HepG2 (cell line): ENCODE data around the gene UGP2. TPM values are rescaled to one million over a fixed set of nuclear protein-coding genes. Genes with fewer than 3 reads are reported as not detected.

Experiments used
- ELF1 ChIP-seq: sonication (generic); formaldehyde crosslinking; IDR thresholded peaks from 2 replicates; pipeline ENCODE4 v1.4.0; 2020; ENCODE audit warnings: missing genetic modification reagents
- EP300 ChIP-seq, 3 experiments: sonication (generic) in 1 of 3; formaldehyde crosslinking in 1 of 3; IDR thresholded peaks; 2 replicates each; pipeline versions ENCODE4 v1.5.1 to v1.6.1; 2011 to 2020; ENCODE audit warnings: low read depth in 2 of 3, low read length in 2 of 3, borderline replicate concordance in 1 of 3, improper control_type of control experiment in 1 of 3, mild to moderate bottlenecking in 1 of 3, missing genetic modification reagents in 1 of 3, moderate library complexity in 1 of 3
- ESRRA ChIP-seq: sonication (generic); formaldehyde crosslinking; IDR thresholded peaks from 2 replicates; pipeline ENCODE4 v1.5.1; 2020; ENCODE audit warnings: mild to moderate bottlenecking, low read depth, missing genetic modification reagents
- HNRNPLL ChIP-seq: fragments of 200-400 bp; formaldehyde crosslinking; IDR thresholded peaks from 2 replicates; pipeline ENCODE4 v1.6.1; 2017; ENCODE audit warnings: mild to moderate bottlenecking, low read depth, low read length; ENCODE audit not compliant: poor library complexity, severe bottlenecking
- JDP2 ChIP-seq: sonication (generic); formaldehyde crosslinking; IDR thresholded peaks from 2 replicates; pipeline ENCODE4 v1.8.1; 2022; ENCODE audit warnings: missing genetic modification reagents, borderline replicate concordance
- KLF15 ChIP-seq: sonication (generic); formaldehyde crosslinking; IDR thresholded peaks from 2 replicates; pipeline ENCODE4 v1.8.1; 2023; ENCODE audit warnings: borderline replicate concordance, mild to moderate bottlenecking, inconsistent platforms, missing genetic modification reagents, mixed read lengths
- MEIS2 ChIP-seq: sonication (generic); formaldehyde crosslinking; IDR thresholded peaks from 2 replicates; pipeline ENCODE4 v1.9.0; 2021; ENCODE audit warnings: mild to moderate bottlenecking, missing genetic modification reagents
- NCOA1 ChIP-seq: sonication (generic); formaldehyde crosslinking; IDR thresholded peaks from 2 replicates; pipeline ENCODE4 v1.9.0; 2021; ENCODE audit warnings: missing genetic modification reagents
- PCBP2 ChIP-seq: fragments of 200-400 bp; formaldehyde crosslinking; optimal IDR thresholded peaks from 2 replicates; pipeline ENCODE3; 2018; ENCODE audit warnings: low read length, low read depth; ENCODE audit not compliant: poor library complexity, severe bottlenecking
- SRSF4 ChIP-seq: fragments of 200-400 bp; formaldehyde crosslinking; IDR thresholded peaks from one replicate; pipeline ENCODE4 v1.6.1; 2018; ENCODE audit warnings: mild to moderate bottlenecking, low read depth, low read length, moderate library complexity; ENCODE audit not compliant: poor library complexity, severe bottlenecking
- SYNCRIP ChIP-seq: fragments of 200-400 bp; formaldehyde crosslinking; IDR thresholded peaks from 2 replicates; pipeline ENCODE4 v1.6.1; 2018; ENCODE audit warnings: mild to moderate bottlenecking, low read depth, low read length; ENCODE audit not compliant: insufficient read depth
- ZNF12 ChIP-seq: sonication (generic); formaldehyde crosslinking; IDR thresholded peaks from 2 replicates; pipeline ENCODE4 v1.5.0; 2020; ENCODE audit warnings: missing genetic modification reagents
- ZNF460 ChIP-seq: sonication (generic); formaldehyde crosslinking; IDR thresholded peaks from 2 replicates; pipeline ENCODE4 v1.5.1; 2020; ENCODE audit warnings: missing genetic modification reagents, mild to moderate bottlenecking, borderline replicate concordance
- ZNF572 ChIP-seq: sonication (generic); formaldehyde crosslinking; IDR thresholded peaks from 2 replicates; pipeline ENCODE4 v1.5.1; 2020; ENCODE audit warnings: mild to moderate bottlenecking, missing genetic modification reagents
- ZNF747 ChIP-seq: sonication (generic); formaldehyde crosslinking; IDR thresholded peaks from 2 replicates; pipeline ENCODE4 v1.8.1; 2023; ENCODE audit warnings: missing genetic modification reagents, mild to moderate bottlenecking, borderline replicate concordance
- ZNF850 ChIP-seq: sonication (generic); formaldehyde crosslinking; conservative IDR thresholded peaks from 2 replicates; pipeline ENCODE4 v1.9.0; 2021; ENCODE audit warnings: mild to moderate bottlenecking, missing genetic modification reagents
- ZSCAN21 ChIP-seq: sonication (generic); formaldehyde crosslinking; IDR thresholded peaks from 2 replicates; pipeline ENCODE4 v1.8.0; 2022; ENCODE audit warnings: mild to moderate bottlenecking, missing genetic modification reagents, moderate library complexity, borderline replicate concordance
- polyA plus RNA-seq, 8 experiments: library from polyadenylated mRNA; depleted of rRNA in 3 of 8; stranded (reverse) in 7 of 8; unstranded in 1 of 8; fragments of >200 nt; fragmentation: Illumina TruSeq in 4 of 8; extraction: Trizol in 4 of 8; gene quantifications; 2 replicates each; pipeline versions ENCODE4 v1.2.1 to v1.2.3, GENCODE V29; 2011 to 2016; ENCODE audit warnings: low read depth in 4 of 8, missing spikeins in 1 of 8, mixed read lengths in 1 of 8; ENCODE audit not compliant: insufficient read depth in 1 of 8
- total RNA-seq, 5 experiments: library from RNA; depleted of rRNA; stranded (reverse); fragments of >200 nt; fragmentation: Illumina TruSeq; extraction: Trizol; gene quantifications; 2 replicates each; pipeline ENCODE4 v1.2.3, GENCODE V29; 2016; ENCODE audit warnings: low read depth in 1 of 5
- TF ChIP-seq, protein P1 (sequence below), 2 experiments: sonication (generic) in 1 of 2; formaldehyde crosslinking in 1 of 2; IDR thresholded peaks; 2 replicates each; pipeline versions ENCODE4 v1.6.1 to v1.9.0; 2014 to 2022; ENCODE audit warnings: antibody characterized with exemption in 1 of 2, borderline replicate concordance in 1 of 2, inconsistent platforms in 1 of 2, low read depth in 1 of 2, missing genetic modification reagents in 1 of 2
- TF ChIP-seq, protein P2 (sequence below): sonication (generic); formaldehyde crosslinking; IDR thresholded peaks from 2 replicates; pipeline ENCODE4 v1.4.0; 2020; ENCODE audit warnings: missing genetic modification reagents
- TF ChIP-seq, protein P3 (sequence below): sonication (generic); formaldehyde crosslinking; IDR thresholded peaks from 2 replicates; pipeline ENCODE4 v1.4.0; 2020; ENCODE audit warnings: mild to moderate bottlenecking, missing genetic modification reagents

Gene UGP2
- total and polyA plus RNA-seq, 2 of the 13 experiments (the other 11 are each of a cell fraction or from before 2014, with no cell fraction given): 96.0 to 134 TPM

DNA sequence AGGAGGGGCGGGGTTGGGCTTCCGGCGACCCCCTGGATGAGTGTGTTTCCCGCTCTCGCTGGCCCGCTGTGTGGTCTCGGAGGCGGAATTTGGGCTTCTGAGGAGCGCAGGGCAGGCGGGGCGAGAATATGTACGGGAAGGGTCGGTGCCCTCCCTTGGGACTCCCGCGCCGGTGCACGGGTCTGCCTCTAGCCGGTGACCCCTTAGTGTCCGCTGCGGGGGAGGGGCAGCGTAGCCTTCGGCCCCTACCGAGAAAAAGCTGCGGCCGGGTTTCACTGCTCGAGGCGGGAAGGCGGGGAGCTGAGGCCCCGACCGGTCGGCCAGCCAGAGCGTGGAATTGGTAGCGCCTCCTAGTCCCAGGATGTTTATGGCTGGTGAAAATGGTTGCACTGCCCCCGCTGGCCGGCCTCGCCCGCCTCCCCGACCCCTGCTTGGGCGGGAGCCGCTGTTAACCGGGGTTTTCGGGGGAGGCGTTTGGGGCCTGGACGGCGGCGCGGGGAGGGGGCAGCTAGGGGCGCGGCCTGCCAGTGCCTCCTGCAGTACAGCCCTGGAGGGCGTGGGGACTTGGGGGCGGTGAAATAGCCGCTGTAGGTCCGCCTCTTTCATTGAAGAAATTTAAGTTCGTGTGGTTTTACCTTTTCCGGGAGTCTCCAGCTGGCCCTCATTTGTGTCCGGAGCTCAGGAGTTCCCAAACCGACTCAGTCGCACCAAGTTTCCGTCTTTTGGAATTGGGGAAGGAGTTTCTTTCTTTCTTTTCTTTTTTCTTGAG lies at the start of gene UGP2 (continued):
- TF ChIP-seq, protein P1, sequence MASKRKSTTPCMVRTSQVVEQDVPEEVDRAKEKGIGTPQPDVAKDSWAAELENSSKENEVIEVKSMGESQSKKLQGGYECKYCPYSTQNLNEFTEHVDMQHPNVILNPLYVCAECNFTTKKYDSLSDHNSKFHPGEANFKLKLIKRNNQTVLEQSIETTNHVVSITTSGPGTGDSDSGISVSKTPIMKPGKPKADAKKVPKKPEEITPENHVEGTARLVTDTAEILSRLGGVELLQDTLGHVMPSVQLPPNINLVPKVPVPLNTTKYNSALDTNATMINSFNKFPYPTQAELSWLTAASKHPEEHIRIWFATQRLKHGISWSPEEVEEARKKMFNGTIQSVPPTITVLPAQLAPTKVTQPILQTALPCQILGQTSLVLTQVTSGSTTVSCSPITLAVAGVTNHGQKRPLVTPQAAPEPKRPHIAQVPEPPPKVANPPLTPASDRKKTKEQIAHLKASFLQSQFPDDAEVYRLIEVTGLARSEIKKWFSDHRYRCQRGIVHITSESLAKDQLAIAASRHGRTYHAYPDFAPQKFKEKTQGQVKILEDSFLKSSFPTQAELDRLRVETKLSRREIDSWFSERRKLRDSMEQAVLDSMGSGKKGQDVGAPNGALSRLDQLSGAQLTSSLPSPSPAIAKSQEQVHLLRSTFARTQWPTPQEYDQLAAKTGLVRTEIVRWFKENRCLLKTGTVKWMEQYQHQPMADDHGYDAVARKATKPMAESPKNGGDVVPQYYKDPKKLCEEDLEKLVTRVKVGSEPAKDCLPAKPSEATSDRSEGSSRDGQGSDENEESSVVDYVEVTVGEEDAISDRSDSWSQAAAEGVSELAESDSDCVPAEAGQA (IDR thresholded peaks at IDR 0.05; ENCODE audit: low read depth): no peak
- TF ChIP-seq, protein P1 (CRISPR knock-in tag; IDR thresholded peaks at IDR 0.05; ENCODE audit: borderline replicate concordance): no peak; the same call in none of the 2 replicates
- TF ChIP-seq HNRNPLL: peak; percentile 74
- no peak for TF ChIP-seq ZNF572 (CRISPR knock-in tag)
- TF ChIP-seq NCOA1 (CRISPR knock-in tag): 0 out of 2 replicates have a peak, but pooled peaks have one; percentile 20
- TF ChIP-seq SRSF4: peak; percentile 31
- no peak; a peak in 2 of 4 replicates for TF ChIP-seq EP300 (IDR thresholded peaks at IDR 0.05; ENCODE audit: low read depth in 2 of 2, low read length in 2 of 2)
- TF ChIP-seq EP300 (CRISPR knock-in tag; IDR thresholded peaks at IDR 0.05; ENCODE audit: borderline replicate concordance): peak; percentile 31
- peak; percentile 65 for TF ChIP-seq ELF1 (CRISPR knock-in tag)
- peak; percentile 29 for TF ChIP-seq ESRRA
- TF ChIP-seq PCBP2: no peak
- peak; percentile 58; the same call in 1 of the 2 replicates for TF ChIP-seq ZNF747 (CRISPR knock-in tag)
- TF ChIP-seq, protein P2, sequence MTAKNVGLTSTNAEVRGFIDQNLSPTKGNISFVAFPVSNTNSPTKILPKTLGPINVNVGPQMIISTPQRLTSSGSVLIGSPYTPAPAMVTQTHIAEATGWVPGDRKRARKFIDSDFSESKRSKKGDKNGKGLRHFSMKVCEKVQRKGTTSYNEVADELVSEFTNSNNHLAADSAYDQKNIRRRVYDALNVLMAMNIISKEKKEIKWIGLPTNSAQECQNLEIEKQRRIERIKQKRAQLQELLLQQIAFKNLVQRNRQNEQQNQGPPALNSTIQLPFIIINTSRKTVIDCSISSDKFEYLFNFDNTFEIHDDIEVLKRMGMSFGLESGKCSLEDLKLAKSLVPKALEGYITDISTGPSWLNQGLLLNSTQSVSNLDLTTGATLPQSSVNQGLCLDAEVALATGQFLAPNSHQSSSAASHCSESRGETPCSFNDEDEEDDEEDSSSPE (CRISPR knock-in tag): peak; percentile 66
- 0 out of 2 replicates have a peak, but pooled peaks have one; percentile 66 for TF ChIP-seq MEIS2 (CRISPR knock-in tag)
- TF ChIP-seq KLF15: no peak
- no peak for TF ChIP-seq ZSCAN21 (CRISPR knock-in tag)
- TF ChIP-seq ZNF12 (CRISPR knock-in tag): 0 out of 2 replicates have a peak, but pooled peaks have one; percentile 33
- TF ChIP-seq, protein P3, sequence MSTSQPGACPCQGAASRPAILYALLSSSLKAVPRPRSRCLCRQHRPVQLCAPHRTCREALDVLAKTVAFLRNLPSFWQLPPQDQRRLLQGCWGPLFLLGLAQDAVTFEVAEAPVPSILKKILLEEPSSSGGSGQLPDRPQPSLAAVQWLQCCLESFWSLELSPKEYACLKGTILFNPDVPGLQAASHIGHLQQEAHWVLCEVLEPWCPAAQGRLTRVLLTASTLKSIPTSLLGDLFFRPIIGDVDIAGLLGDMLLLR (CRISPR knock-in tag): peak; percentile 76
- TF ChIP-seq SYNCRIP: no peak
- TF ChIP-seq ZNF850: no peak
- peak; percentile 20; the same call in 1 of the 2 replicates for TF ChIP-seq JDP2 (CRISPR knock-in tag)
- TF ChIP-seq ZNF460: no peak; the same call in 1 of the 2 replicates
